Glutamatergic neuron (in vitro differentiated cells): ENCODE measurements around the gene WBP2. TPM values are rescaled to one million over a fixed set of nuclear protein-coding genes. Genes with fewer than 3 reads are reported as not detected.
A peak's percentile ranks its signal among the peaks of the same experiment; 100 is the strongest.

Experiments used
- DNase-seq: peaks from one replicate; pipeline ENCODE4 v3.0.0; 2022
- H3K27ac Mint-ChIP-seq: one replicate; pipeline ENCODE4 v1.8.0; 2020; ENCODE audit warnings: mild to moderate bottlenecking, mixed read lengths, inconsistent platforms; ENCODE audit not compliant: unreplicated experiment
- H3K27me3 Mint-ChIP-seq: one replicate; pipeline ENCODE4 v1.8.0; 2020; ENCODE audit warnings: mild to moderate bottlenecking, moderate library complexity, mixed read lengths, inconsistent platforms; ENCODE audit not compliant: unreplicated experiment
- H3K36me3 Mint-ChIP-seq: one replicate; pipeline ENCODE4 v1.8.0; 2020; ENCODE audit warnings: mild to moderate bottlenecking, mixed read lengths, inconsistent platforms; ENCODE audit not compliant: unreplicated experiment
- H3K4me1 Mint-ChIP-seq: one replicate; pipeline ENCODE4 v1.8.0; 2020; ENCODE audit warnings: mild to moderate bottlenecking, low read depth, mixed read lengths, inconsistent platforms; ENCODE audit not compliant: unreplicated experiment
- H3K4me3 Mint-ChIP-seq: one replicate; pipeline ENCODE4 v1.8.0; 2020; ENCODE audit warnings: mild to moderate bottlenecking, mixed read lengths, inconsistent platforms; ENCODE audit not compliant: unreplicated experiment
- H3K9me3 Mint-ChIP-seq: one replicate; pipeline ENCODE4 v1.8.0; 2020; ENCODE audit warnings: mild to moderate bottlenecking, moderate library complexity, mixed read lengths, inconsistent platforms; ENCODE audit not compliant: unreplicated experiment
- total RNA-seq: library from RNA; stranded (reverse); fragmentation: NEBNext Ultra II Directional; extraction: Animal tissue kit (Norgen Biotek cat#: 25700); gene quantifications from one replicate; pipeline ENCODE4 v1.2.1, GENCODE V29; 2021; ENCODE audit not compliant: unreplicated experiment
- TF ChIP-seq, protein P1 (sequence below): fragments of 200-600 bp; sonication (generic); IDR thresholded peaks from one replicate; pipeline ENCODE4 v1.5.0; 2021; ENCODE audit not compliant: partially characterized antibody, unreplicated experiment

Gene WBP2
- total RNA-seq, 1 donor from 2014 or later, result 111 TPM

- H3K4me1 Mint-ChIP-seq, result peaks cover 22% of the 10 kb centered on the region
- TF ChIP-seq, protein P1, sequence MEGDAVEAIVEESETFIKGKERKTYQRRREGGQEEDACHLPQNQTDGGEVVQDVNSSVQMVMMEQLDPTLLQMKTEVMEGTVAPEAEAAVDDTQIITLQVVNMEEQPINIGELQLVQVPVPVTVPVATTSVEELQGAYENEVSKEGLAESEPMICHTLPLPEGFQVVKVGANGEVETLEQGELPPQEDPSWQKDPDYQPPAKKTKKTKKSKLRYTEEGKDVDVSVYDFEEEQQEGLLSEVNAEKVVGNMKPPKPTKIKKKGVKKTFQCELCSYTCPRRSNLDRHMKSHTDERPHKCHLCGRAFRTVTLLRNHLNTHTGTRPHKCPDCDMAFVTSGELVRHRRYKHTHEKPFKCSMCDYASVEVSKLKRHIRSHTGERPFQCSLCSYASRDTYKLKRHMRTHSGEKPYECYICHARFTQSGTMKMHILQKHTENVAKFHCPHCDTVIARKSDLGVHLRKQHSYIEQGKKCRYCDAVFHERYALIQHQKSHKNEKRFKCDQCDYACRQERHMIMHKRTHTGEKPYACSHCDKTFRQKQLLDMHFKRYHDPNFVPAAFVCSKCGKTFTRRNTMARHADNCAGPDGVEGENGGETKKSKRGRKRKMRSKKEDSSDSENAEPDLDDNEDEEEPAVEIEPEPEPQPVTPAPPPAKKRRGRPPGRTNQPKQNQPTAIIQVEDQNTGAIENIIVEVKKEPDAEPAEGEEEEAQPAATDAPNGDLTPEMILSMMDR, result no peak
- peak within 1 kb of the TSS; percentile 90 for H3K27ac Mint-ChIP-seq
- H3K4me3 Mint-ChIP-seq, result peak within 1 kb of the TSS; percentile 87
- peaks cover 17% of the 10 kb centered on the region for H3K9me3 Mint-ChIP-seq
- H3K36me3 Mint-ChIP-seq, result peaks cover 4% of the 10 kb centered on the region
- peak; percentile 91 for DNase-seq
- H3K27me3 Mint-ChIP-seq, result peaks cover 17% of the 10 kb centered on the region
Measured at GRCh38 chr17:75896415-75897159, 41.5 kb upstream of the WBP2 start, which contains the start of gene TRIM65. TSS of gene TRIM65 (minus strand) at chr17:75896951. CDS start at chr17:75896937, 14 bp downstream.

DNA sequence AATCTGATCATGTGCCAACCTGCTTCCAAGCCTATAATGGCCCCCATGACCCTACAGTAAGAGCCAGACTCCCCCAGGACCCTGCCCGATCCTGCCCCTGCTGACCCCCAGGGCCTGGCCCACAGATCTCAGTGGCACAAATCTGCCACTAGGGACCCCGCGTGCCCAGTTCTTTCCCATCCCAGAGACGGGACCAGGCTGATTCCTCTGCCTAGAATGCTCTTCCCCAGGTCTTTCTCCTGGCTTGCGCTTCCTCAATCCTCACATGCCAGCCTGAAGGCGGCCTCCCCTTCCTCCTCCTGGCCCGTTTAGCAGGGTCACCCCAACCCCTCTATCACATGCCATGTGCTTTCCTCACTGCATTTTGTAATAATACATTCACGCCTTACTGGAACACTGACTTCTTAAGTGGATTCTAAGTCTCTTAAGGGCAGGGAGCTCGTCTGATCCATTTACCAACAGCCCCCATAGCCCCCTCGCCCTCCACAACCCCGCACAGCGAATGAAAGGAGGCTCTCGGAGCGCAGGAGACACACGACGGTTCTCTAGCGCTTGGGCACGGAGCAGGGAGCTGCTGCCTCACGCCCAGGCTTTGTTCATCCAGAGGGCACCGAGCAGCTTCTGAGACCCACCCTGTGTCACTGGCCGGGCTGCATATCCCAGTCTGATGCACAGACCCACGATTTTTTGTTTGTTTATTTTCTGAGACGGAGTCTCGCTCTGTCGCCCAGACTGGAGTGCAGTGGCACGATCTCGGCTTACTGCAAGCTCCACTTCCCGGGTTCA, 40.4 kb upstream of the WBP2 start:
- Mint-ChIP-seq H3K27ac (peak overlapping the region; percentile 90), H3K4me3 (peak overlapping the region; percentile 87), H3K36me3 (peaks cover 4% of the 10 kb centered on the region), H3K9me3 (peaks cover 17% of the 10 kb centered on the region), H3K4me1 (peaks cover 22% of the 10 kb centered on the region), H3K27me3 (peaks cover 15% of the 10 kb centered on the region)
- TF ChIP-seq, protein P1, result peak; percentile 42
- peak; percentile 56 for DNase-seq

- Mint-ChIP-seq H3K9me3 (peaks cover 17% of the 10 kb centered on the region), H3K27me3 (peaks cover 19% of the 10 kb centered on the region), H3K36me3 (peaks cover 4% of the 10 kb centered on the region), H3K4me3 (peak overlapping the region; percentile 13), H3K4me1 (peaks cover 27% of the 10 kb centered on the region), H3K27ac (peak overlapping the region; percentile 80)
- TF ChIP-seq, protein P1, result no peak
- DNase-seq, result no peak
Measured at GRCh38 chr17:75894049-75894733, 39.1 kb upstream of the WBP2 start.

GRCh38 chr17:75893305-75894048, 38.3 kb upstream of the WBP2 start:
- peak overlapping the region; percentile 13 for H3K4me3 Mint-ChIP-seq
- peak overlapping the region; percentile 80 for H3K27ac Mint-ChIP-seq

More at GRCh38 chr17:75893305-75894048, 38.3 kb upstream of the WBP2 start:
- Mint-ChIP-seq H3K27me3 (peaks cover 19% of the 10 kb centered on the region), H3K9me3 (peaks cover 17% of the 10 kb centered on the region), H3K36me3 (peaks cover 4% of the 10 kb centered on the region), H3K4me1 (peaks cover 27% of the 10 kb centered on the region)
- no peak for DNase-seq
- TF ChIP-seq, protein P1, result no peak
